ENCODE results near the gene TOB1. TPM values are rescaled to one million over a fixed set of nuclear protein-coding genes. Genes with fewer than 3 reads are reported as not detected.

The TOB1 gene
- total and polyA plus RNA-seq, 2 experiments from 2014 or later: 8.4 to 93.8 TPM

DNA sequence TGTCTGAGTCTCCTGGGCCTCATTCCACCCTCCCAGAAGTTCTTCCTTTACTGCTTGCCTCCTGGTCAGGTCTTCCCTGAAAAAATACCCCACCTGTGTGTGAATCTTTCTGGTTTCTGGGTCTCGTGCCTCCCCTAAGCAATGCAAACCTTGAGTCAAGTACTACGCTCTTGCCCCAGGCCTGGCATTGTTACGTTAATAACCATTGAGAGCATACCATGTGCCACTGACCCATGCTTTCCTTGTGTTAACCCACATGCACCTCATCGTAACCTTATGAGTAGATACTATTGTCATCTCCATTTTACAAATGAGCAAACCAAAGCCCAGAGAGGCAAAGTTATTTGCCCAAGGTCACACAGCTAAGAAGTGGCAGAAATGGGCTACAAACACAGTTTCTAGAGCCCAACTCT is 25.4 kb upstream of the TOB1 start:
- WGBS, 2 experiments (ENCODE audit: low coverage in 1 of 2, low lambda C conversion rate in 2 of 2, missing lambda C conversion rate in 2 of 2): 80 to 84% methylated on average over 4 of the region's 4 CpGs
- no peaks in the 10 kb centered on the region for H3K9me2 ChIP-seq (ENCODE audit: insufficient read depth)
- TF ChIP-seq EZH2 (IDR thresholded peaks at IDR 0.05; ENCODE audit: insufficient read depth, poor library complexity, severe bottlenecking): no peak
- no peak for TF ChIP-seq EZH2phosphoT487 (IDR thresholded peaks at IDR 0.05; ENCODE audit: insufficient read depth, low read depth)

DNA sequence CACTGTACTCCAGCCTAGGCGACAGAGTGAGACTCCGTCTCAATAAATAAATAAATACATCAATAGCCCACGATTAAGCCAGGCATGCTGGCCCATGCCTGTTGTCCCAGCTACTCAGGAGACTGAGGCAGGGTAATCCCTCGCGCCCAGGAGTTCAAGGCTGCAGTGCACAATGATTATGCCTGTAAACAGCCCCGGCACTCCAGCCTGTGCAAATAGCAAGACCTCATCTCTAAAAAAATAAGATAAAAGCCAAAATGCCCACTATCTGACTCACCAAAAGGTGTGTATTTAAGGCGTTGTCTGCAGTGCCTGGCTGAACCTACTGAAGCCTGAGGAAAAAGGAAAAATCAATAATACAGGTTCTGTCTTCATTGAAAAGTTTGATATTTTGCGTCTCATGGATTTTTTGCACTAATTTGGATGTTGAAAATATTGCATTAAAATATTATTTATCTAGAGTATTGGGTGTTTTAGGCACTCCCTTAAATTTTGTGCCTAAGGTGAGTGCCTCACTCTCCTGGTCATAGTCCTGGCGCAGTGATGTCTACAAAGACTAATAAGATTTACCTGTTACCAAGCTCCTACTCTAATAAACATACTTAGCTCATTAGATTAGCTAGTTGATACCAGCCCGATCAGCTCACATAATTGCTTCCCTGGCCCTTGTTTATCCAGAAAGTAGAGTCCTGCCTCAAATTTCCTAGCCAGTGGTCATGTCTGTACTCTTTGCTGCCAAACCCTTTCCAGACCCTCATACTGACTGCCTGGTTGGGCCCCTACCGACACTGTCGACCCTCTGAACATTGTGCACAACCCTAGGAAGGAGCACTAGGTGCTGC is 24.7 kb upstream of the TOB1 start:
- Histone ChIP-seq H3K27me3 (replicated peaks; ENCODE audit: insufficient read depth) (no peaks in the 10 kb centered on the region), H3K9me2 (ENCODE audit: insufficient read depth) (no peaks in the 10 kb centered on the region), H3K27ac (no peak overlapping the region), H3K9me3 (ENCODE audit: low read depth) (no peaks in the 10 kb centered on the region), H3F3A (ENCODE audit: insufficient read depth) (no peaks in the 10 kb centered on the region), H4K20me1 (ENCODE audit: insufficient read depth) (no peaks in the 10 kb centered on the region), H3K4me1 (ENCODE audit: insufficient read depth) (no peaks in the 10 kb centered on the region), H3K9ac (no peak overlapping the region), H2AFZ (no peak overlapping the region), H3K4me2 (ENCODE audit: unreplicated experiment) (no peak overlapping the region), H3K4me3 (no peak overlapping the region), H3K36me3 (ENCODE audit: low read depth) (no peaks in the 10 kb centered on the region), H3K79me2 (ENCODE audit: insufficient read depth) (no peaks in the 10 kb centered on the region)
- DNase-seq: no peak
- in situ Hi-C loops (cut with MboI): no loop called here
- no peak for TF ChIP-seq EZH2 (IDR thresholded peaks at IDR 0.05; ENCODE audit: insufficient read depth, poor library complexity, severe bottlenecking)
- TF ChIP-seq EZH2phosphoT487 (IDR thresholded peaks at IDR 0.05; ENCODE audit: insufficient read depth, low read depth): no peak
- 78 to 80% methylated on average over 12 of the region's 12 CpGs for WGBS, 2 experiments (ENCODE audit: low coverage in 1 of 2, low lambda C conversion rate in 2 of 2, missing lambda C conversion rate in 2 of 2)

More for the DNA sequence above, 25.4 kb upstream of the TOB1 start:
- no peaks in the 10 kb centered on the region for H3K27me3 ChIP-seq (replicated peaks; ENCODE audit: insufficient read depth)
- no peak overlapping the region for H3K4me3 ChIP-seq
- H3K4me1 ChIP-seq (ENCODE audit: insufficient read depth): no peaks in the 10 kb centered on the region
- H3F3A ChIP-seq (ENCODE audit: insufficient read depth): no peaks in the 10 kb centered on the region
- no peak overlapping the region for H3K27ac ChIP-seq
- H4K20me1 ChIP-seq (ENCODE audit: insufficient read depth): no peaks in the 10 kb centered on the region
- no peaks in the 10 kb centered on the region for H3K36me3 ChIP-seq (ENCODE audit: low read depth)
- H3K9me3 ChIP-seq (ENCODE audit: low read depth): no peaks in the 10 kb centered on the region
- DNase-seq: no peak
- no peak overlapping the region for H3K4me2 ChIP-seq (ENCODE audit: unreplicated experiment)
- no peak overlapping the region for H3K9ac ChIP-seq
- in situ Hi-C loops (cut with MboI): no loop called here
- no peak overlapping the region for H2AFZ ChIP-seq
- H3K79me2 ChIP-seq (ENCODE audit: insufficient read depth): no peaks in the 10 kb centered on the region

DNA sequence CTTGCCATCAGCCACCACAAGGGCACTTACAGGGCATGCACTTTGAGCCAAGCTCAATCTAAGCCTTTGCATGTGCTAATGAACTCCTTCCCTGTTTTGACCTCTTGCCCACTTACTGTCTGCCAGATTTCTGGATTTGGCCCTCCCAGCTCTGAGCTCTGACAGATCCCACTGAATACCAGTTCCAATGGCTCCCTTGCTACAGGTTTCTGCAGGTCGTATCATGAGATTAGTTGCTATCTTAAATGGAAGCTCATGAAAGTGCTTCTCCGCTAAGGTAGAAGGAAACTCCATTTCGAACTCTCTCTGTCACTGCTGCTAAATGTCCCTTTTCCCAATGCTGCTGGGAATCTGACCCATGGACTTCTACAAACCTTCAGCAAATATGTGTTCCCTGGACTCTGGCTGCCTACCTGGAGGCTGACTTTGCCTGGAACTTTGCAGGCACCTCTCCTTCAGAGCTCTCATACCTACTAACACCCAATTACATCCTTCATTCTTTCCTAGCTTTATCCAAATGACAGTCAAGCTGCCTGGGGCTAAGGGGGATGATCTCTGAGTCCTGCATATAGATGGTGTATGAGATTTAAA is 23.5 kb upstream of the TOB1 start:
- Histone ChIP-seq H3K27ac (no peak overlapping the region), H3F3A (ENCODE audit: insufficient read depth) (no peaks in the 10 kb centered on the region), H3K9me2 (ENCODE audit: insufficient read depth) (no peaks in the 10 kb centered on the region), H3K27me3 (replicated peaks; ENCODE audit: insufficient read depth) (no peaks in the 10 kb centered on the region), H3K9ac (no peak overlapping the region), H3K4me2 (ENCODE audit: unreplicated experiment) (no peak overlapping the region), H3K79me2 (ENCODE audit: insufficient read depth) (no peaks in the 10 kb centered on the region), H3K36me3 (ENCODE audit: low read depth) (no peaks in the 10 kb centered on the region), H3K4me1 (ENCODE audit: insufficient read depth) (no peaks in the 10 kb centered on the region), H3K4me3 (no peak overlapping the region), H4K20me1 (ENCODE audit: insufficient read depth) (no peaks in the 10 kb centered on the region), H3K9me3 (ENCODE audit: low read depth) (no peaks in the 10 kb centered on the region), H2AFZ (no peak overlapping the region)
- TF ChIP-seq EZH2phosphoT487 (IDR thresholded peaks at IDR 0.05; ENCODE audit: insufficient read depth, low read depth): no peak
- no peak for DNase-seq
- in situ Hi-C loops (cut with MboI): no loop called here
- WGBS, 2 experiments (ENCODE audit: low coverage in 1 of 2, low lambda C conversion rate in 2 of 2, missing lambda C conversion rate in 2 of 2): 73 to 91% methylated on average over 3 of the region's 3 CpGs

DNA sequence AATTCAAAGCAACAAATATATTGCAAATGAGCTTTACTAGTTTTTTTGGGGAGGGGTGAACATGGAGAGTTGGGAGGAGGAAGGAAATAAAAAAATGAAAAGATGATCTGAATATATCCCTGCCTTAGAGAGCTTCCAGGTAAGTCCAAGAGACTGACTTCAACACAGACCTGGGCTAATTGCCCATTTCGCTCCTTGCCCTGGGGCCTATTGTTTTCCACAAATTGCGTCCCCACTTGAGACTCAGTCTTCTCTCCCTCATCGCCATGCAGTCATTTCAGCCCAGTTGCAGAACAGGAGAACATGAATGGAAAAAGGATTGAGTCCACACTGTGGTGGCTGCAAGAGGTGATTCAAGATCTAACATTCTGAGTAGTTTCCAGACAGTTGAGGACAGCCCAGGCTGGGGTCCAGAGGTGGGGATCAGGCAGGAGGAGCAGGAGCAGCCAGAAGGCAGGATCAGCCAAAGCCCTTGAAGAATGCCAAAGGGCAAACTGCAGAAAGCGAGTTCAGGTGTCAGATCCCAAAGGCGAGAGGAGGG is 21.6 kb upstream of the TOB1 start:
- no peaks in the 10 kb centered on the region for H3K9me3 ChIP-seq (ENCODE audit: low read depth)
- H3F3A ChIP-seq (ENCODE audit: insufficient read depth): peaks cover under 1% of the 10 kb centered on the region; the same call in 1 of the 2 replicates
- H4K20me1 ChIP-seq (ENCODE audit: insufficient read depth): no peaks in the 10 kb centered on the region
- no peak for TF ChIP-seq EZH2 (IDR thresholded peaks at IDR 0.05; ENCODE audit: insufficient read depth, poor library complexity, severe bottlenecking)
- TF ChIP-seq EZH2phosphoT487 (IDR thresholded peaks at IDR 0.05; ENCODE audit: insufficient read depth, low read depth): no peak
- in situ Hi-C loops (cut with MboI): no loop called here
- no peak overlapping the region for H3K4me2 ChIP-seq (ENCODE audit: unreplicated experiment)
- no peaks in the 10 kb centered on the region for H3K36me3 ChIP-seq (ENCODE audit: low read depth)
- H2AFZ ChIP-seq: no peak overlapping the region
- peaks cover 3% of the 10 kb centered on the region for H3K4me1 ChIP-seq (ENCODE audit: insufficient read depth)
- H3K27ac ChIP-seq: no peak overlapping the region
- no peaks in the 10 kb centered on the region for H3K27me3 ChIP-seq (replicated peaks; ENCODE audit: insufficient read depth)
- H3K79me2 ChIP-seq (ENCODE audit: insufficient read depth): no peaks in the 10 kb centered on the region
- no peak for DNase-seq
- no peak overlapping the region for H3K9ac ChIP-seq
- H3K4me3 ChIP-seq: no peak overlapping the region
- no peaks in the 10 kb centered on the region for H3K9me2 ChIP-seq (ENCODE audit: insufficient read depth)
- 74 to 79% methylated on average over 5 of the region's 5 CpGs for WGBS, 2 experiments (ENCODE audit: low coverage in 1 of 2, low lambda C conversion rate in 2 of 2, missing lambda C conversion rate in 2 of 2)
